HepG2 (cell line): ENCODE data around the gene UCN2. TPM values are rescaled to one million over a fixed set of nuclear protein-coding genes. Genes with fewer than 3 reads are reported as not detected.

ENCODE experiments used
- ATF7 ChIP-seq, 2 experiments: fragments of 450-650 bp in 1 of 2; sonication (generic) in 1 of 2; formaldehyde crosslinking in 1 of 2; IDR thresholded peaks; 2 replicates each; pipeline versions ENCODE4 v1.4.0 to v1.6.1; 2016 to 2020; ENCODE audit warnings: antibody characterized with exemption in 1 of 2, mild to moderate bottlenecking in 1 of 2, missing genetic modification reagents in 1 of 2
- ETV6 ChIP-seq: sonication (generic); formaldehyde crosslinking; conservative IDR thresholded peaks from 2 replicates; pipeline ENCODE4 v1.4.0; 2020; ENCODE audit warnings: missing genetic modification reagents
- KDM6A ChIP-seq: IDR thresholded peaks from 2 replicates; pipeline ENCODE4 v1.6.1; 2016; ENCODE audit warnings: low read depth
- LRRFIP1 ChIP-seq: sonication (generic); formaldehyde crosslinking; conservative IDR thresholded peaks from 2 replicates; pipeline ENCODE4 v1.4.0; 2020; ENCODE audit warnings: missing genetic modification reagents
- MIER3 ChIP-seq: IDR thresholded peaks from 2 replicates; pipeline ENCODE4 v1.6.1; 2016; ENCODE audit warnings: missing compliant biosample characterization, borderline replicate concordance
- MXD3 ChIP-seq: IDR thresholded peaks from 2 replicates; pipeline ENCODE4 v1.6.1; 2016; ENCODE audit warnings: mild to moderate bottlenecking, missing biosample characterization, missing genetic modification reagents
- NR2C2 ChIP-seq: sonication (generic); formaldehyde crosslinking; IDR thresholded peaks from 2 replicates; pipeline ENCODE4 v1.4.0; 2020; ENCODE audit warnings: missing genetic modification reagents, mild to moderate bottlenecking, moderate library complexity, borderline replicate concordance
- PRMT3 ChIP-seq: sonication (generic); formaldehyde crosslinking; IDR thresholded peaks from 2 replicates; pipeline ENCODE4 v1.8.1; 2022; ENCODE audit warnings: low read depth, mild to moderate bottlenecking, moderate library complexity, missing genetic modification reagents, borderline replicate concordance
- RXRA ChIP-seq: sonication (generic); formaldehyde crosslinking; IDR thresholded peaks from 2 replicates; pipeline ENCODE4 v1.5.1; 2020; ENCODE audit warnings: missing genetic modification reagents
- SALL1 ChIP-seq: sonication (generic); formaldehyde crosslinking; IDR thresholded peaks from 2 replicates; pipeline ENCODE4 v1.8.0; 2022; ENCODE audit warnings: mild to moderate bottlenecking, missing genetic modification reagents
- SIX4 ChIP-seq: sonication (generic); formaldehyde crosslinking; IDR thresholded peaks from 2 replicates; pipeline ENCODE4 v1.4.0; 2020; ENCODE audit warnings: missing genetic modification reagents
- TGIF2 ChIP-seq: IDR thresholded peaks from 2 replicates; pipeline ENCODE4 v1.6.1; 2016; ENCODE audit warnings: control low read depth, missing compliant biosample characterization
- TRIM22 ChIP-seq: fragments of 450-650 bp; IDR thresholded peaks from 2 replicates; pipeline ENCODE4 v1.6.1; 2017
- ZNF232 ChIP-seq: sonication (generic); formaldehyde crosslinking; IDR thresholded peaks from 2 replicates; pipeline ENCODE4 v1.4.0; 2020; ENCODE audit warnings: missing genetic modification reagents, borderline replicate concordance
- ZNF33B ChIP-seq: sonication (generic); formaldehyde crosslinking; IDR thresholded peaks from 2 replicates; pipeline ENCODE4 v1.5.1; 2020; ENCODE audit warnings: mild to moderate bottlenecking, missing genetic modification reagents
- ZNF407 ChIP-seq: sonication (generic); formaldehyde crosslinking; IDR thresholded peaks from one replicate; pipeline ENCODE4 v1.5.1; 2020; ENCODE audit warnings: mild to moderate bottlenecking, missing genetic modification reagents; ENCODE audit errors: not compliant biosample characterization
- ZNF547 ChIP-seq: sonication (generic); formaldehyde crosslinking; IDR thresholded peaks from 2 replicates; pipeline ENCODE4 v1.5.1; 2020; ENCODE audit warnings: mild to moderate bottlenecking, missing genetic modification reagents
- ZNF598 ChIP-seq: sonication (generic); formaldehyde crosslinking; IDR thresholded peaks from 2 replicates; pipeline ENCODE4 v1.5.1; 2020; ENCODE audit warnings: mild to moderate bottlenecking, missing genetic modification reagents, borderline replicate concordance
- ZNF768 ChIP-seq: sonication (generic); formaldehyde crosslinking; IDR thresholded peaks from 2 replicates; pipeline ENCODE4 v1.4.0; 2020; ENCODE audit warnings: missing genetic modification reagents
- polyA plus RNA-seq, 8 experiments: library from polyadenylated mRNA; depleted of rRNA in 3 of 8; stranded (reverse) in 7 of 8; unstranded in 1 of 8; fragments of >200 nt; fragmentation: Illumina TruSeq in 4 of 8; extraction: Trizol in 4 of 8; gene quantifications; 2 replicates each; pipeline versions ENCODE4 v1.2.1 to v1.2.3, GENCODE V29; 2011 to 2016; ENCODE audit warnings: low read depth in 4 of 8, missing spikeins in 1 of 8, mixed read lengths in 1 of 8; ENCODE audit not compliant: insufficient read depth in 1 of 8
- total RNA-seq, 5 experiments: library from RNA; depleted of rRNA; stranded (reverse); fragments of >200 nt; fragmentation: Illumina TruSeq; extraction: Trizol; gene quantifications; 2 replicates each; pipeline ENCODE4 v1.2.3, GENCODE V29; 2016; ENCODE audit warnings: low read depth in 1 of 5

Gene UCN2
- total and polyA plus RNA-seq, 2 of the 13 experiments (the other 11 are each of a cell fraction or from before 2014, with no cell fraction given), result 0.07 to 1.5 TPM

- TF ChIP-seq TRIM22, result no peak
- no peak for TF ChIP-seq ETV6
- TF ChIP-seq MXD3 (CRISPR knock-in tag), result no peak
- no peak for TF ChIP-seq LRRFIP1 (CRISPR knock-in tag)
- no peak for TF ChIP-seq ZNF33B (CRISPR knock-in tag)
- peak; percentile 47 for TF ChIP-seq ZNF407
- TF ChIP-seq ZNF768 (CRISPR knock-in tag), result peak; percentile 6; the same call in 1 of the 2 replicates
- no peak for TF ChIP-seq SIX4 (CRISPR knock-in tag)
- TF ChIP-seq ZNF598, result 0 out of 2 replicates have a peak, but pooled peaks have one; percentile 45
- TF ChIP-seq TGIF2 (CRISPR knock-in tag), result no peak
- peak; percentile 64; the same call in 1 of the 2 replicates for TF ChIP-seq NR2C2
- TF ChIP-seq SALL1, result peak; percentile 59
- 0 out of 2 replicates have a peak, but pooled peaks have one; percentile 57 for TF ChIP-seq ZNF547
- TF ChIP-seq PRMT3 (CRISPR knock-in tag), result no peak
- TF ChIP-seq ZNF232, result no peak
- TF ChIP-seq ATF7 (IDR thresholded peaks at IDR 0.05), result no peak
- 0 out of 2 replicates have a peak, but pooled peaks have one; percentile 23 for TF ChIP-seq ATF7 (CRISPR knock-in tag; IDR thresholded peaks at IDR 0.05)
- TF ChIP-seq RXRA (CRISPR knock-in tag), result peak; percentile 20; the same call in 1 of the 2 replicates
- no peak for TF ChIP-seq KDM6A (CRISPR knock-in tag)
- no peak for TF ChIP-seq MIER3 (CRISPR knock-in tag)
These were observed 8.4 kb upstream of the UCN2 start (continued) for GRCh38 chr3:48571938-48572337.
